ENCODE results near the gene ZNFX1.
"Not testable (repeated sequence)": the region's sequence is repeated elsewhere in the genome, so short reads cannot be mapped to it uniquely, and the experiment has no call there.

Gene ZNFX1

GRCh38 chr20:49207076-49207475 lies 70.8 kb downstream of the ZNFX1 start:
- peak; percentile 24 for DNase-seq

- DNase-seq, result no peak
These were observed 74.1 kb downstream of the ZNFX1 start for GRCh38 chr20:49203746-49204145.

GRCh38 chr20:49203011-49203410 lies 74.8 kb downstream of the ZNFX1 start:
- DNase-seq, result no peak

GRCh38 chr20:49199729-49200293 lies 78.0 kb downstream of the ZNFX1 start:
- no peak for DNase-seq

GRCh38 chr20:49192944-49193518 lies 84.8 kb downstream of the ZNFX1 start:
- DNase-seq, result not testable (repeated sequence)

All from stimulated activated CD4-positive, alpha-beta T cell treated with anti-CD3 and anti-CD28 coated beads, Interleukin-15, amount 100 ng/mL, for 24 hours (primary cell).